SK-N-SH treated with all-trans-retinoic acid at 6 μM for 48 hours (cell line): ENCODE data around the gene ATXN10.

ENCODE experiments used
- ATAC-seq: fragments of 200-7000 bp; cut with Tn5 transposase; 3 replicates; pipeline ENCODE4 v1.9.1; 2020; ENCODE audit warnings: mild to moderate bottlenecking, moderate library complexity
- ARNTL ChIP-seq: fragments of 450-650 bp; formaldehyde crosslinking; IDR thresholded peaks from 2 replicates; pipeline ENCODE4 v1.5.0; 2020; ENCODE audit warnings: low read depth, mild to moderate bottlenecking, moderate library complexity, borderline replicate concordance
- BACH2 ChIP-seq: fragments of 250-450 bp; sonication (Bioruptor Pico); IDR thresholded peaks from 2 replicates; pipeline ENCODE4 v1.9.0; 2021; ENCODE audit warnings: mild to moderate bottlenecking, borderline replicate concordance
- CSDC2 ChIP-seq: fragments of 250-450 bp; sonication (Bioruptor Pico); IDR thresholded peaks from 2 replicates; pipeline ENCODE4 v1.5.0; 2020; ENCODE audit warnings: mild to moderate bottlenecking, moderate library complexity
- CSRNP3 ChIP-seq: fragments of 250-450 bp; sonication (Bioruptor Pico); IDR thresholded peaks from 2 replicates; pipeline ENCODE4 v1.5.1; 2021; ENCODE audit warnings: mild to moderate bottlenecking, moderate library complexity
- ESRRG ChIP-seq: fragments of 250-450 bp; sonication (Bioruptor Pico); IDR thresholded peaks from 2 replicates; pipeline ENCODE4 v1.6.1; 2021; ENCODE audit warnings: mild to moderate bottlenecking
- GLIS3 ChIP-seq: fragments of 250-450 bp; sonication (Bioruptor Pico); IDR thresholded peaks from 2 replicates; pipeline ENCODE4 v1.5.0; 2020; ENCODE audit warnings: mild to moderate bottlenecking, moderate library complexity
- ISL1 ChIP-seq: fragments of 250-450 bp; sonication (Bioruptor Pico); IDR thresholded peaks from 2 replicates; pipeline ENCODE4 v2.1.2; 2022; ENCODE audit warnings: mild to moderate bottlenecking, moderate library complexity
- PATZ1 ChIP-seq: fragments of 250-450 bp; sonication (Bioruptor Pico); IDR thresholded peaks from 2 replicates; pipeline ENCODE4 v1.8.0; 2020; ENCODE audit warnings: mild to moderate bottlenecking, moderate library complexity, borderline replicate concordance
- POU6F1 ChIP-seq: fragments of 250-450 bp; sonication (Bioruptor Pico); IDR thresholded peaks from 2 replicates; pipeline ENCODE4 v1.8.0; 2021; ENCODE audit warnings: low read depth, mild to moderate bottlenecking, moderate library complexity, borderline replicate concordance
- PPARA ChIP-seq: fragments of 250-450 bp; sonication (Bioruptor Pico); IDR thresholded peaks from 2 replicates; pipeline ENCODE4 v1.5.0; 2020; ENCODE audit warnings: mild to moderate bottlenecking, borderline replicate concordance
- RARB ChIP-seq: fragments of 250-450 bp; sonication (Bioruptor Pico); IDR thresholded peaks from 2 replicates; pipeline ENCODE4 v1.8.0; 2021; ENCODE audit warnings: mild to moderate bottlenecking, moderate library complexity
- SNAI2 ChIP-seq: fragments of 250-450 bp; sonication (Bioruptor Pico); IDR thresholded peaks from 2 replicates; pipeline ENCODE4 v1.5.0; 2020; ENCODE audit warnings: mild to moderate bottlenecking, moderate library complexity
- TCF4 ChIP-seq: fragments of 250-450 bp; sonication (Bioruptor Pico); IDR thresholded peaks from 2 replicates; pipeline ENCODE4 v1.8.0; 2021; ENCODE audit warnings: mild to moderate bottlenecking, moderate library complexity, borderline replicate concordance
- TOX ChIP-seq: fragments of 250-450 bp; sonication (Bioruptor Pico); IDR thresholded peaks from 2 replicates; pipeline ENCODE4 v1.8.0; 2021; ENCODE audit warnings: mild to moderate bottlenecking, moderate library complexity, borderline replicate concordance
- TSHZ2 ChIP-seq: fragments of 250-450 bp; sonication (Bioruptor Pico); IDR thresholded peaks from 2 replicates; pipeline ENCODE4 v1.5.0; 2020; ENCODE audit warnings: mild to moderate bottlenecking, moderate library complexity
- ZC3H10 ChIP-seq: fragments of 250-450 bp; sonication (Bioruptor Pico); IDR thresholded peaks from 2 replicates; pipeline ENCODE4 v1.5.1; 2021; ENCODE audit warnings: mild to moderate bottlenecking, moderate library complexity
- ZFP3 ChIP-seq: fragments of 250-450 bp; sonication (Bioruptor Pico); IDR thresholded peaks from 2 replicates; pipeline ENCODE4 v1.5.0; 2020; ENCODE audit warnings: mild to moderate bottlenecking, moderate library complexity
- ZFP30 ChIP-seq: fragments of 450-650 bp; formaldehyde crosslinking; IDR thresholded peaks from 2 replicates; pipeline ENCODE4 v1.5.0; 2022; ENCODE audit warnings: mild to moderate bottlenecking, moderate library complexity
- ZNF565 ChIP-seq: fragments of 450-650 bp; formaldehyde crosslinking; conservative IDR thresholded peaks from 2 replicates; pipeline ENCODE4 v1.5.0; 2020; ENCODE audit warnings: low read depth, mild to moderate bottlenecking, moderate library complexity
- ZNF70 ChIP-seq: fragments of 450-650 bp; formaldehyde crosslinking; IDR thresholded peaks from 2 replicates; pipeline ENCODE4 v1.5.0; 2020; ENCODE audit warnings: mild to moderate bottlenecking, moderate library complexity
- ZNF8 ChIP-seq: fragments of 450-650 bp; formaldehyde crosslinking; IDR thresholded peaks from 2 replicates; pipeline ENCODE4 v1.5.0; 2020; ENCODE audit warnings: mild to moderate bottlenecking, moderate library complexity
- TF ChIP-seq, protein P1 (sequence below): fragments of 250-450 bp; sonication (Bioruptor Pico); IDR thresholded peaks from 2 replicates; pipeline ENCODE4 v1.5.1; 2020; ENCODE audit warnings: low read depth, mild to moderate bottlenecking, moderate library complexity

ATXN10 gene

DNA sequence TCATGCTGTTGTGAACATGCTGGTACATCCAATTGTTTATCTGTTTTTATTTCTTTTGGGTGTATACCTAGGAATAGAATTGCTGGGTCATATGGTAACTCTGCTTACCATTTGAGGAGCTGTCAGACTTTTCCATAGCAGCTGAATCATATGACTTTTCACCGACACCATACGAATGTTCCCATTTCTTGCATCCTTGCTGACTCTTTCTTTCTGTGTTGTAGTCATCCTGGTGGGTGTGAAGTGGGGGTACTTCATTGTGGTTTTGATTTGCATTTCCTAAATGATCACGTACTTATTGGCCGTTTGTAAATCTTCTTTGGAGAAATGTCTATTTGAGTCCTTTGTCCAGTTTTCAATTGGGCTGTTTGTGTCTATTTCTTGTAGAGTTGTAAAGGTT, 26.5 kb downstream of the ATXN10 start:
- no peak for ATAC-seq
- TF ChIP-seq ZFP30 (CRISPR knock-in tag) = no peak
- TF ChIP-seq RARB (CRISPR knock-in tag) = no peak
- TF ChIP-seq GLIS3 (CRISPR knock-in tag) = no peak
- no peak for TF ChIP-seq ZC3H10
- TF ChIP-seq BACH2 (CRISPR knock-in tag) = no peak
- TF ChIP-seq CSRNP3 (CRISPR knock-in tag) = no peak
- no peak for TF ChIP-seq ARNTL (CRISPR knock-in tag)

GRCh38 chr22:45702981-45703380, 31.3 kb downstream of the ATXN10 start:
- ATAC-seq = no peak
- no peak for TF ChIP-seq ZNF70 (CRISPR knock-in tag)
- TF ChIP-seq, protein P1, sequence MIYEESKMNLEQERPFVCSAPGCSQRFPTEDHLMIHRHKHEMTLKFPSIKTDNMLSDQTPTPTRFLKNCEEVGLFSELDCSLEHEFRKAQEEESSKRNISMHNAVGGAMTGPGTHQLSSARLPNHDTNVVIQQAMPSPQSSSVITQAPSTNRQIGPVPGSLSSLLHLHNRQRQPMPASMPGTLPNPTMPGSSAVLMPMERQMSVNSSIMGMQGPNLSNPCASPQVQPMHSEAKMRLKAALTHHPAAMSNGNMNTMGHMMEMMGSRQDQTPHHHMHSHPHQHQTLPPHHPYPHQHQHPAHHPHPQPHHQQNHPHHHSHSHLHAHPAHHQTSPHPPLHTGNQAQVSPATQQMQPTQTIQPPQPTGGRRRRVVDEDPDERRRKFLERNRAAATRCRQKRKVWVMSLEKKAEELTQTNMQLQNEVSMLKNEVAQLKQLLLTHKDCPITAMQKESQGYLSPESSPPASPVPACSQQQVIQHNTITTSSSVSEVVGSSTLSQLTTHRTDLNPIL (CRISPR knock-in tag) = no peak
- no peak for TF ChIP-seq PPARA
- no peak for TF ChIP-seq ARNTL (CRISPR knock-in tag)
- TF ChIP-seq PATZ1 (CRISPR knock-in tag) = no peak
- no peak for TF ChIP-seq TOX (CRISPR knock-in tag)
- no peak for TF ChIP-seq BACH2 (CRISPR knock-in tag)
- no peak for TF ChIP-seq ZNF8 (CRISPR knock-in tag)
- no peak for TF ChIP-seq POU6F1 (CRISPR knock-in tag)
- no peak for TF ChIP-seq ISL1
- no peak for TF ChIP-seq RARB (CRISPR knock-in tag)
- no peak for TF ChIP-seq GLIS3 (CRISPR knock-in tag)
- TF ChIP-seq TCF4 = no peak
- no peak for TF ChIP-seq TSHZ2 (CRISPR knock-in tag)
- TF ChIP-seq ZFP3 (CRISPR knock-in tag) = no peak
- TF ChIP-seq CSDC2 (CRISPR knock-in tag) = no peak
- no peak for TF ChIP-seq ESRRG (CRISPR knock-in tag)

GRCh38 chr22:45703758-45704157, 32.1 kb downstream of the ATXN10 start:
- ATAC-seq = no peak

More at GRCh38 chr22:45703758-45704157, 32.1 kb downstream of the ATXN10 start:
- TF ChIP-seq PATZ1 (CRISPR knock-in tag) (no peak), ZFP3 (CRISPR knock-in tag) (no peak), ZNF565 (CRISPR knock-in tag) (no peak), GLIS3 (CRISPR knock-in tag) (no peak), BACH2 (CRISPR knock-in tag) (no peak), ZFP30 (CRISPR knock-in tag) (no peak), SNAI2 (CRISPR knock-in tag) (no peak), ARNTL (CRISPR knock-in tag) (no peak)
